NCI-H226 (cell line): ENCODE results near the gene OSBPL5.
"Not testable (repeated sequence)": the region's sequence is repeated elsewhere in the genome, so short reads cannot be mapped to it uniquely, and the experiment has no call there.

Experiments used
- DNase-seq: peaks from one replicate; pipeline ENCODE4 v3.0.0-alpha.2; 2015

The OSBPL5 gene

DNA sequence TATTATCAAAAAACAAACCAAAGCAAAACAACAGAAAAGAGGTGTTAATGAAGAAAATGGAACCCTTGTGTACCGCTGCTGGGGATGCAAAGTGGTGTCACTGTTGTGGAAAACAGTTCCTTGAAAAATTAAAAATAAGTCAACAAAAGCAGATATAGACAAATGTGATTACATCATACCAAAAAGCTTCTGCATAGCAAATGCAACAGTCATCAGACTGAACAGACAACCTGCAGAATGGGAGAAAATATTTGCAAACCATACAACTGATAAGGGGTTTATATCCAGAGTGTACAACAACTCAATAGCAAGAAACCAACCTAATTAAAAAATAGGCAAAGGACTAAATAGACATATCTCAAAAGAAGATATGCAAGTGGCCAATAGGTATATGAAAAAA lies 85.0 kb downstream of the OSBPL5 start:
- DNase-seq: peak; percentile 56

DNA sequence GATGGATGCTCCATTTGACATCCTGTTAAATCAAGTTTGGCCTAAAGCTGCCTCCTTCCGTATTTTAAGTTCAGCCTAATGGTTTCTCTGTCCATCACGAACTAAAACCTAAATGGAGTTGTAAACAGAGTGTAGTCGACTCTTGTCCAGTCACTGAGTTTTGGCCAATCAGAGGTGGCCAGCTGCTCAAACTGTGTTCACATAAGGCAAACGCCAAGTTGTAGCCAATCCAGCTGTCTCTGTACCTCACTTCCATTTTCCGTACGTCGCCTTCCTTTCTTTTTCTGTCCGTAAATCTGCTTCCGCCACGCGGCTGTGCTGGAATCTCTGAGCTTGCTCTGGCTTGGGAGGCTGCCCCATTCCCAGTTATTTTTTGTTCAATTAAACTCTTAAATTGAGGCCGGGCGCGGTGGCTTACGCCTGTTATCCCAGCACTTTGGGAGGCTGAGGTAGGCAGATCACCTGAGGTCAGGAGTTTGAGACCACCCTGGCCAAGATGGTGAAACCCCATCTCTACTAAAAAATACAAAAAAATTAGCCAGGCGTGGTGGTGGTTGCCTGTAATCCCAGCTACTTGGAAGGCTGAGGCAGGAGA lies 87.2 kb downstream of the OSBPL5 start:
- no peak for DNase-seq

DNA sequence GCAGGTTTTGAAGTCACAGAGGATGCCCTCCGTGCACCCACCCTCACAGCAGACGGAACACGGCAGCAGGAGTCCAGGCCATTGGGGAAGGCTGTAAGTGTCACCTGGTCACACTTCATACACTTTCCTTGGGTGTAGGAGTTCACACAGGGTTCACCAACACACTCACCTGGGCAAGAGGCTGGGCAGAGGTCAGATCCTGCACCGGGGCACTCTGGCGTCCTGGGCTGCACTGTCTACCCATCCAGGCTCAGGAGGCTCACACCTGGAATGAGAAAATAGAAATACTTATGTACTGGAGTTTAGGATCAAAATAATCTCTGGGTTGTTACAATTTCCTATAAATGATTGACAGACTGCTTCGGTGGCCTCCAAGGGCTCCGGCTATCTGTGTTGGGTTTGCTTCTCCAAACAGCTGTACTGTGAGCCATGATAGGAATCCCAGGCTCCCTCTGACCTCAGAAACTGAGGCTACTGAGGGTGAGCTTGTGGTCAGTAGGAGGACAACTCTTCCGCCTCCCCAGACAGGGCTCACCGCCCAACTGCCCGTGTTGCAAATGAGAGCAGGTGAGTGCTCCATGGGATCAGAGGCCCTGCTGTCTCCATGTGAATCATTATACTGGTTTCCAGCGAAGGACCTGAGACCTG lies 87.8 kb downstream of the OSBPL5 start:
- DNase-seq: peak; percentile 15

DNA sequence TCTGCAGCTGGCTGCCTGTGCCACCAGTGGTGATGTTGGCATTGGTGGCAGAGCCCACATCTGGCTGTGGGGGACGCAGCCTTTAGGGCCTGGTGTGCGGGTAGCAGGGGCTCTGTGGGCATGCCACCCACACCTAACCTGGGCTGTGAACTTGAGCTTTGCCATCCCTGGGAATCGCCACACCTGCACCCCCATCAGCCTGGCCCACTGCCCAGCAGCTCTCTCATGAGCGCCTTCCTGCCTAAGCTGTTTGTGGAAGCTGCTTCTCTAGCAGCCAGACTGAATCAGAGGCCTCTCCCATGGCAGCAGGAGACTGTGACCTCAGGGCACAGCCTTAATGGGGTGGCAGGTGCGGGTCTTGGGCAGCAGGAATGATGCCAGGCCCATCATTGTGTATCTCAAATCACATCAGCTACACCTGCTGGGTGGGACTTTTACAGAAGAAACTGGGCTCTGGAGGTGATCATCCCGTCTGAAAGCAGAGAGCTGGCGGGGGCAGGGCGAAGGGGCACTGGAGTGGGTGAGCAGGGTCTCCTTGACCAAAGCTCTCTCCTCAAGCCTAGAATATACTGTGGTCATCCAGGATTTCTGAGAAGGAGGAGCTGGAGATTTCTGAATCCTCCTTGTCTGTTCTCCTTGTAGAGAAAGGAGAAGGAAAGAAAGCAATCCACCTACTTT lies 90.1 kb downstream of the OSBPL5 start:
- peak; percentile 17 for DNase-seq

DNA sequence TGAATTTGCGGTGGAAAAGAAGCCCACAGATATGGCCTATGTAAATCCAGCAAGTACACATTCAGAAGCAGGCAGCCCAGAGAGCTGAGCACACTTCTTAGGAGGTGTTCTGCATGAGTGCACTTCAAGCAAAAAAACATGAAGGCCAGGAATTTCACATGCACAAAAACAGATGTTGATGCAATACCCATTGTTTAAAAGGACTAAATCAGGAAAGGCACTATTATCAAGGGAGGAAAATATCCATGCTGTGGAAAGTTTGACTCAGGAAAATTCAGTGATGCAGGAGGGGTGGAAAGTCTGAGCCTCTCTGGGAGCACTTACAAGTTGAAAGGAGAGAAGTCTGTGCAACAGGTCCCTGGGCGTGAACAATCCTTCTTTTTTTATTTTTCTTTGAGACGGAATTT lies 92.1 kb downstream of the OSBPL5 start:
- DNase-seq: peak; percentile 14

DNA sequence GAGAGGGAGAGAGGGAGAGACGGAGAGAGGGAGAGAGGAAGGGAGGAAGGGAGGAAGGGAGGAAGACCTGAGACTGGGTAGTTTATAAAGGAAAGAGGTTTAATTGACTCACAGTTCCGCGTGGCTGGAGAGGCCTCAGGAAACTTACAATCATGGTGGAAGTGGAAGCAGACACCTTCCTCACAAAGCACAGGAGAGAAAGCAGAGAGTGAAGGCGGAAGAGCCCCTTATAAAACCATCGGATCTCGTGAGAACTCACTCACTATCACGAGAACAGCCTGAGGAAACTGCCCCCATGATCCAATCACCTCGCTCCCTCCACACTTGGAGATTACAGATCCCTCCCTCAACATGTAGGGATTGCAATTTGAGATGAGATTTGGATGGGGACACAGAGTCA lies 95.7 kb downstream of the OSBPL5 start:
- DNase-seq: no peak

DNA sequence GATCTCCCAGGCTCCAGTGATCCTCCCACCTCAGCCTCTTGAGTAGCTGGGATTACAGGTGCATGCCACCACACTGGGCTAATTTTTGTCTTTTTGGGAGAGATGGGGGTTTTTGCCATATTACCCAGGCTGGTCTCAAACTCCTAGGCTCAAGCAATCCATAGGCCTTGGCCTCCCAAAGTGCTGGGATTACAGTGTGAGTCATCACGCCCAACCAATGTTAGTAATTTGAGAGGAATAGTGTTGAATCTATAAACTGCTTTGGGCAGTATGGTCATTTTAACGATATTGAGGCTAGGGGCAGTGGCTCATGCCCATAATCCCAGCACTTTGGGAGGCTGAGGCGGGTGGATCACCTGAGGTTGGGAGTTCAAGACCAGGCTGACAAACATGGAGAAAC lies 98.8 kb downstream of the OSBPL5 start:
- not testable (repeated sequence) for DNase-seq

DNA sequence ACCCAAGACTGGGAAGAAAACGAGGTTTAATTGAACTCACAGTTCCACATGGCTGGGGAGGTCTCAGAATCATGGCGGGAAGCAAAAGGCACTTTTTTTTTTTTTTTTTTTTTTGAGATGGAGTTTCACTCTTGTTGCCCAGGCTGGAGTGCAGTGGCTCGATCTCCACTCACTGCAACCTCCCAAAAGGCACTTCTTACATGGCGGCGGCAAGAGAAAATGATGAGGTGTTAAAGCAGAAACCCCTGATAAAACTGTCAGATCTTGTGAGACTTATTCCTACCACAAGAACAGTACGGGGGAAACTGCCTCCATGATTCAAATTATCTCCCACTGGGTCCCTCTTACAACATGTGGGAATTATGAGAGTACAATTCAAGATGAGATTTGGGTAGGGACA lies 100.4 kb downstream of the OSBPL5 start:
- not testable (repeated sequence) for DNase-seq

DNA sequence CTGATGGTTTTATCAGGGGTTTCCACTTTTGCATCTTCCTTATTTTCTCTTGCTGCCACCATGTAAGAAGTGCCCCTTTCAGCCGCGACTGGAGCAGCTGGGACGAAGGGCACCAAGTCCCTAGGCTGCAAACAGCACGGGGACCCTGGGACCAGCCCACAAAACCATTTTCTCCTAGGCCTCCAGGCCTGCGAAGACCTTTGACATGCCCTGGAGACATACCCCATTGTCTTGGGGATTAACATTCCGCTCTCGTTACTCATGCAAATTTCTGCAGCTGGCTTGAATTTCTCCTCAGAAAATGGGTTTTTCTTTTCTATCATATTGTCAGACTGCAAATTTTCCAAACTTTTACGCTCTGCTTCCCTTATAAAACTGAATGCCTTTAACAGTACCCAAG lies 101.2 kb downstream of the OSBPL5 start:
- DNase-seq: not testable (repeated sequence)

DNA sequence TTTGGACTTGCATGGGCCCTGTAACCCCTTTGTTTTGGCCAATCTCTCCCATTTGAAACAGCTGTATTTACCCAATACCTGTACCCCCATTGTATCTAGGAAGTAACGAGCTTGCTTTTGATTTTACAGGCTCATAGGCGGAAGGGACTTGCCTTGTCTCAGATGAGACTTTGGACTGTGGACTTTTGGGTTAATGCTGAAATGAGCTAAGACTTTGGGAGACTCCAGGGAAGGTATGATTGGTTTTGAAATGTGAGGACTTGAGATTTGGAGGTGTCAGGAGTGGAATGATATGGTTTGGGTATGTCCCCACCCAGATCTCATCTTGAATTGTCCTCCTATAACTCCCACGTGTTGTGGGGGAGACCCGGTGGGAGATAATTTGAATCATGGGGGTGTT lies 101.7 kb downstream of the OSBPL5 start:
- not testable (repeated sequence) for DNase-seq

DNA sequence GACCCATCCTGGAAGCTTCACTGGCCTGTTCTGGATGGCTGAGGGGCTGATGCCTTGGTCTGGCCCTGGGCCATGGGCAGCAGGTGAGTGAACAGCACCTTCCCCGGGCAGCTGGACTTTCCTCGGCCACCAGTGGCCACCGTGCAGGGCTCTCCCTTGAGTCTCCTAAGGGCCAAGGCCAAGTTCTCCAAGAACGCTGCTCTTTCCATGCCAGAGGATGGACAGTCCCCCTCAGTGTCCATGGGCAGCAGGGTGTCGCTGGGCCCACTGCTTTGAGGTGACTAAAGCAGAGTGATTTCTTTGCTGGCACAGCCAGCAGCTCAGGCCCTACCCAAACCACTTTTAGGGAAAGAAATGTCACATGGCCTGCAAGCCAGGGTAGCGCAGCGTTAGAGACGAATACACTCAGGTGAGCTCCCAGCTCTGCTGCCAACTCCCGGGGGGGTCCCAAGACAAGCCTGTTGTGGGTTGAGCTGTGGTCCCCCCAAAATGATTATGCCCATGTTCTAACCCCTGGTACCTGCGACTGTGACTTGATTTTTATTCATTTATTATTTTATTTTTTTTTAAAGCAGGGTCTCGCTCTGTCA lies 104.6 kb downstream of the OSBPL5 start:
- no peak for DNase-seq

DNA sequence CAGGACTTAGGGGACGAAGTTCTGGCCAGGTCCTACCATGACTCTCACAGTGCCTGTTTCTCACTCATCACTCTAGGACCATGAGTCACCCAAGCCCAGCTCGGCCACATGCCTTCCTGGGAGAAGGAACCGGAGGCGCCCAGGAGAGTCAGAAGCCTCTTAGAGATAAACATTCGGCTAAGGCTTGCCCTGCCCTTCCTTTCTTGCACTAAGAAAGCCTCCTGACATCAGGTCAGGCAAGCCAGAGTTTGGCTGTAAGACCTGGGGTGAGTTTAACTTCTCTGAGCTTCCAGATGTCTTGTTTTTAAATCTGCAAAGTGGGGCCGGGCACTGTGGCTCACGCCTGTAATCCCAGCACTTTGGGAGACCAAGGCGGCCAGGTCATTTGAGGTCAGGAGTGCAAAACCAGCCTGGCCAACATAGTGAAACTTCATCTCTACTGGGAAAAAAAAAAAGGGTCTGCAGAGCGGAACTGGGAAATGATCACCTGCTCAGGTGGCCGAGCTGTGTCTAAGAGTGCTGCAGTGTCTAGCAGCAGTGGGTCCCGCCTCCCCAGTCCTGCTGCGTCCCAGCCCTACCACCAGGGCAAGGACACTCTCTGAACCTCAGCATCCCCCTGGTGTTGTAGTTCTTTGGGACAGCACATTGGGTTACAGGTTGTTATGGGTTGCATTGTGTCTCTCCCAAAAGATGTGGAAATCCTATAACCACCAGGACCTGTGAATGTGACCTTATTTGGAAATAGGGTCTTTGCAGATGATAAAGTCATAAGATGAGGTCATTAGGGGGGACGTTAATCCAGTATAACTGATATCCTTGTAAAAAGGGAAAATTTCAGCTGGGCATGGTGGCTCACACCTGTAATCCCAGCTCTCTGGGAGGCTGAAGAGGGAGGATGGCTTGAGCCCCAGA lies 106.1 kb downstream of the OSBPL5 start:
- peak; percentile 93 for DNase-seq

DNA sequence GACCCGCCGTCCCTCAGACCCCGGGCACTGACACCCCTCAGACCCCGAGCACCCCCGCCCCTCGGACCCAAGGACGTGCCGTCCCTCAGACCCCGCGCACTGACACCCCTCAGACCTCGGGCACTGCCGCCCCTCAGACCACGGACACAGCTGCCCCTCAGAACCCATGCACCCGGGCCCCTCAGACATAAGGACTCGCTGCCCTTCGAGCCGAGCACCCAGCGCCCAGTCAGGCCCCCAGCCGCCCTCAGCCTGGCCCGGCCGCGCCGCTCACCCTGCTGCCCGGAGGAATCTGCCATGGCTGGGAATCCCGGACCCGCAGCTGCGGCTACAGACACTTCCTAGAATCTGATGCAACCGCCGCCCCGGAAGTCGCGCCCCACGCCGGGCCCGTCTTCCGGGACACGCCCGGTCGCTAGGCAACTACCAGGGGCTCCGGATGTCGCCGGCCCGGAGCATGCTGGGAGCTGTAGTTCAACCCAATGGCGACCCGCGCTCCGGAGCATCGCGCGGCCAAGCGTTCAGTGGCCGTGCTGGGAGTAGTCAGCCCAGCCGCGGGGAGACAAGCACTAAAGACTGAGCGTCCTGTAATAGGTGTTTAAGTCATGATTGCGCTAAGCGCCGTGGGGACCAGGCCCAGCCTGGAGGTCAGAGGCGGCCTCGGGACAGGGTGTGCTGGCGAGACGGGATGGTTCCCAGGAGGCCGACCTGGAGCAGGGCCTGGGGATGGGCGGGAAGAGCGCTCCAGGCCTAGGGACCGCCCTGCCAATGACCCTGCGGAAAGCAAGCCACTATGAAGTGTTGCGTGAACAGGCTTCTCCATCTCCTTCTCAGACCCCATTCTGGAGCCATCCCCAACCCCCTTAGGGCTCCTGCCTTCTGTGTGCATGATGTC lies 107.8 kb downstream of the OSBPL5 start, which contains the start of gene CARS1:
CARS1 (minus strand) TSS at position 355 of the 895 bp plus-strand sequence; CDS start at position 299, 56 bp downstream.
- peak; percentile 94 for DNase-seq

DNA sequence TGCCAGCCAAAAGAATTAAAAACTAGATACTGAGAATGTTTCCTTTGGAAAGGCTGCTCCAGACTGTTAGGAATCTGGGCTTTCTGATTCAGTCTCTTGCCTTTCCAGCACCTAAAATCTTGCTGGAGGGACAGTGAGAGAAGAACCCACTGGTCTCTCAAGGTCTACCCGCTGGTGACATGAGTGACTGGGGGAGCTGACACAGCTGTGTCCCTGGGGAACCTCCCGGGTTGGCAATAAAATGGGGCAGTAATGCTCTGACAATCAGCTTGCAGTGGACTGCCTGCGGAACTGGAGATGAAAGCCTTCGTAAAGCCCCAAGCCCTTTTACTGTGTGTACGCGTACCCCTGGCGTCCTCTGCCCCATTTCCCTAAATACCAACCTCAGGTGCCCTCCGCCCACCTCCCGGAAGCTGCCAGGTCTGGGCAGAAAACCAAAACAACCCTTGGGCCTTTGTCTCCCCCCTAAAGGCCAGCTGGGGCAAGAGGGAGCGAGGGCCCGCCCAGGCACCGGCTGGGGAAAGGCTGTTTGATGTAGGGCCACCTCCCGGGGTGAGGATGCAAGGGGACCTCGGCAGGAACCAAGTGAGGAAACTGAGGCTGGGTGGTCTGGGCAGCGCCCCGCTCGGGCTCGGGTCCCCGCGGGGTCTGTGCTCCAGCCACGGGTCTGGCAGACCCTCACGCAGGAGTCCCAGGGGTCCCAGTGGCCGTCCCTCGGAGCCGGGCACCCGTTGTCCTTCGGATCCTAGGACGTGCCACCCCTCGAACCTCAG lies 108.6 kb downstream of the OSBPL5 start:
- DNase-seq: no peak

DNA sequence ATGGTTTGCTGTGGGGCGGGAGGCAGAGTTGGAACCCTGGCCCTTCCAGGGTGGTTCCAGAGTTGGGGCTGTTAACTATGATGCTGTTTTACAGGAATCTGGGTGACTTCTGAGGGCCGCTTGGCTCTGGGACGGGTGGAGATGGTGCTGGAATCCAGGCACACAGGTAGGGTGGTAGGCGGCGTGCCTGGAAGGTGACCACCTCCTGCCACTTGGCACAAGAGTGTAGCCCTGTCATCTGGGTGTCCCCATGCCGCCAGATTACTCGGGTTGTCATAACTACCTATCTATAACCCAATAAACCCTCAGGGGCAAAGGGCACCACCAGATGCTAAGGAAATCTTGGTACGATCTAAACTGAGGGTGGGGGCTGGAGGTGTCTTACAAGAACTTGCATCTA lies 109.2 kb downstream of the OSBPL5 start:
- DNase-seq: no peak

DNA sequence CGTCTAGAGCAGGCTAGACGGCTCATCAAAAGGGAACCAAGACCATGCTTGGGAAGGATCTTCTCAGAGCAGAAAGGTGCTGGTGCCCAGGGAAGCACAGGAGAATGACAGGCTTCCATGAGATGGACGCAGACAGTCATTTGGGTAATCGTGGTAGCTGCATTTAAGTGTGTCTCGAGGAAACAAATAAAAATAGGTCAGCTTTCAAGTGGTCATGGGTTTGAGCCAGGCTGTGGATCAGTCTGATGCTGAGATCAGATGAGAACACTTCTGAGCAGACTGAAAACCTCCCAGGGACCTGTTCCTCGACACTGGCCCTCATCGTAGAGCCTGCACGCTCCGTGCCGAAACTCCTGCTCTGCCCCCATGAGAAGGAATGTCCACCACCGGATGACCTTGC lies 112.5 kb downstream of the OSBPL5 start:
- no peak for DNase-seq

DNA sequence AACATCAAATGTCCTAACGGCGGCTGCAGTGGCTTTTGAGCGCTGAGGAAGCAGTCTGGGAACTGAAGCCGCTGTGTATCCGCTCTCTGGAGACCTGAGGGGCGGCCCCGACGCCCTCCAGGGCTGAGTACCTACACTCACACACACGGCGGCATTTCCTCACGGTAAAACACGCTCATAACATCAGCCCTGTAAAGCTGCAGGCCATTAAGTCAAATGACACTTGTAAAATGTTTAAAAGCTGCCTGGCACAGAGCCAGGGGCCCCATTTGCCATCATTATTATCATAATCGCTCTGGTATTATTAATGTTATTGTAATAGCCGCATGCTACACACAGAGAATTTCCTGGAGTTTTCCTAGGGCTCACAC lies 113.0 kb downstream of the OSBPL5 start:
- no peak for DNase-seq

DNA sequence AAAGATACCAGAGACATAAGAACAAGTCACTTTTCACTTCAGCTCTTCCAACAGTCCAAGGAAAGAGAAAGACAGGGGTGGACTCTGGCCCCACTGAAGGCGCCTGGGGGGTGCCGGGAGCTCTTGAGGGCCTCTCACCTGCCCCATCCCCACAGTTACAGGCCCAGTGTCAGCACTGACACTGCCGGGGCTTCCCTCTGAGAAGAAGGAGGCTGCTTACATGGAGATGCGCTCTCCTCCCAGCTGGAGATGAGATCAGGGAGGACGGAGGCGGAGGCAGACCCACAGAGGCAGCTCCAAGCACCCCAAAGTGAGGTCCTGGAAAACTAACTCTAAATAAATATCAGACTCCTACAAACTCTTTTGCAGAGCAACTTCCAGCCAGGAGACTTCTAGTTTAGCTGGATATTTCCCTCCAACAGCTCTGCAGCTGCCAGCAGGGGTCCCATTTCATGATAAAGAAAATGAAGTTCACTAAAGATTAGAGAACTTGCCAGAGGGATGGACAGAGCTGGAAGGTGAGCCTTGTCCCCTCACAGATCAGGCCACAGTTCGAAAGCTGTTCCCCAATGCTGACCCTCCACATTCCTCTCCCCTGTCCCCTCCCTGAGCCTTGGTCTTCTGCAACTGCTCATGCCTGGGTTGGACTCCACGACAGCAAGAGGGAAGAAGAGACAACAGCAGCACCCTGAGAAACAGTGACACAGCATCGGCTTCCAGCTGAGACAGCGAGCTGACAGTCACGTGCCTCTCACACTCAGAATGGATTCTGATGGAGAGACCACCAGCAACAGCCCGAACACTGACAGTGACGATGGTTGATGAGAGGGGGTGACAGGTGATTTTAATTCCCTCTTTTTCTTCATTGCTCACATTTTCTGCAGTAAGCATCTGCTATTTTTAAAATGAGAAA lies 113.7 kb downstream of the OSBPL5 start:
- DNase-seq: no peak

DNA sequence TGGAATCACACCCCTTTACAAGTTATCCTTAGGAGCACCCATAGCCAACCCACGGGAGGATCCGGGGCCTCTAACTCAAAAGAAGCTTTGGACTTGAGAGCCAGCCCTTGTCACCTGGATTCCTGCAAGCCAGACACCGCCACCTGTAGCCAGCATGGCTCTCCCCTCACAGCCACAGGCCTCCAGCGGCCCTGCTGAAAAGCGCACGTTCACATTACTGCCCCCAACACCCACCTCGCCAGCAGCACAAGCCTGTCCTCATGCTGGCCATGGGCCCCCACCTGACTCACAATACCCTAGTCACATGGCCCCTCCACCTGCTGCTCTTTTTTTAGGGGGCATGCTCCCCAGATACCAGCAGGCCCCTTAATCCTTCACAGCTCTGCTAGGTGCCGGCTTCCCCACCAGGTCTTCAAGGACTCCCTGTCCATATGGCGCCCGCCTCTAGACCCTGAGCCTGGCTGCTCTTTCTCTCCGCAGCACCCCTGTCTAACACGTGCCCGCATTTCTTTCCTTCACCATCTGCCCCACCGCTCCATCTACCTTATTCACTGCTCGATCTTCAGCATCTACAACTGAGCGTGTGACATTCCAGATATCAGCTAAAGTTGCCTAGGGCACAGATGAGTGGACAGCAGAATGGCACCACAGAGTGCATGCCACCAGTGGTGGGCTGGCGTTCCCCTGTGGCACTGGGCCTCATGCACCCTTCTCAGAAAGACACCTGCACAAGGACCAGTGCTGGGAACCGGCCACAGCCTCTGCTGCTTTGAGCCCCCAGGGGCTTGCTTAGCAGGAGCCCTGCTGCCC lies 114.5 kb downstream of the OSBPL5 start:
- DNase-seq: no peak
